ENCODE results near the gene HSF5.

HSF5 gene

GRCh38 chr17:58516644-58517377 is 28.6 kb upstream of the HSF5 start:
- Histone ChIP-seq H4K91ac (ENCODE audit: low read length) (peak overlapping the region; percentile 30), H3K4ac (ENCODE audit: low read depth in 1 of 2, low read length in 2 of 2) (peak overlapping the region; percentile 22 to 55), H2BK12ac (ENCODE audit: low read length in 2 of 2) (peak overlapping the region; percentile 18 to 51), H3K27ac (ENCODE audit: low read length, poor library complexity, severe bottlenecking) (peak overlapping the region; percentile 63), H3K14ac (ENCODE audit: low read length in 2 of 2) (peak overlapping the region in 1 of 2 experiments; percentile 9), H4K8ac (ENCODE audit: low read length) (peak overlapping the region; percentile 5), H3K4me1 (ENCODE audit: control insufficient read depth, insufficient read depth, low read depth, low read length) (peaks cover 20% of the 10 kb centered on the region), H2BK5ac (ENCODE audit: low read depth, low read length, poor library complexity, severe bottlenecking) (no peak overlapping the region), H2AFZ (ENCODE audit: low read depth, low read length) (no peak overlapping the region), H3K4me3 (ENCODE audit: insufficient read depth in 1 of 2, low read depth in 1 of 2, low read length in 2 of 2) (peak overlapping the region; percentile 61 to 93), H2BK120ac (ENCODE audit: low read depth, low read length) (peak overlapping the region; percentile 74), H3K9ac (ENCODE audit: low read length) (peak overlapping the region; percentile 84), H2BK15ac (ENCODE audit: low read depth, poor library complexity, severe bottlenecking) (peak overlapping the region; percentile 31), H3K9me3 (ENCODE audit: control insufficient read depth, low read length) (no peaks in the 10 kb centered on the region), H3K79me1 (replicated peaks; ENCODE audit: low read length, poor library complexity, severe bottlenecking) (peaks cover 16% of the 10 kb centered on the region), H3K27me3 (ENCODE audit: control insufficient read depth in 1 of 2, insufficient read depth in 1 of 2, low read length in 2 of 2) (peaks cover 0 to 3% of the 10 kb centered on the region in 2 experiments), H3K36me3 (ENCODE audit: control insufficient read depth in 1 of 2, insufficient read depth in 2 of 2, low read depth in 1 of 2, low read length in 2 of 2) (peaks cover 7 to 8% of the 10 kb centered on the region in 2 experiments), H3K18ac (ENCODE audit: low read depth in 1 of 2, low read length in 2 of 2) (peak overlapping the region in 1 of 2 experiments; percentile 69), H3K23ac (ENCODE audit: low read length in 2 of 2) (no peak overlapping the region), H3K4me2 (ENCODE audit: low read length, poor library complexity, severe bottlenecking) (peak overlapping the region; percentile 71), H2AK5ac (ENCODE audit: low read length, severe bottlenecking) (peak overlapping the region; percentile 14)
- WGBS: 90% methylated on average over 2 of the region's 2 CpGs
- no peak for DNase-seq

- Histone ChIP-seq H4K8ac (ENCODE audit: low read length) (no peak overlapping the region), H3K36me3 (ENCODE audit: control insufficient read depth in 1 of 2, insufficient read depth in 2 of 2, low read depth in 1 of 2, low read length in 2 of 2) (peaks cover 16 to 22% of the 10 kb centered on the region in 2 experiments), H3K18ac (ENCODE audit: low read depth in 1 of 2, low read length in 2 of 2) (no peak overlapping the region), H2BK12ac (ENCODE audit: low read length in 2 of 2) (no peak overlapping the region), H3K9ac (ENCODE audit: low read length) (peak overlapping the region; percentile 58), H3K9me3 (ENCODE audit: control insufficient read depth, low read length) (no peaks in the 10 kb centered on the region), H3K4me3 (ENCODE audit: insufficient read depth in 1 of 2, low read depth in 1 of 2, low read length in 2 of 2) (peak overlapping the region in 1 of 2 experiments; percentile 85), H2BK5ac (ENCODE audit: low read depth, low read length, poor library complexity, severe bottlenecking) (no peak overlapping the region), H3K14ac (ENCODE audit: low read length in 2 of 2) (no peak overlapping the region), H3K79me1 (replicated peaks; ENCODE audit: low read length, poor library complexity, severe bottlenecking) (peaks cover 24% of the 10 kb centered on the region), H3K4ac (ENCODE audit: low read depth in 1 of 2, low read length in 2 of 2) (no peak overlapping the region), H4K91ac (ENCODE audit: low read length) (no peak overlapping the region), H2BK15ac (ENCODE audit: low read depth, poor library complexity, severe bottlenecking) (no peak overlapping the region), H3K27ac (ENCODE audit: low read length, poor library complexity, severe bottlenecking) (no peak overlapping the region), H3K4me2 (ENCODE audit: low read length, poor library complexity, severe bottlenecking) (no peak overlapping the region), H3K23ac (ENCODE audit: low read length in 2 of 2) (no peak overlapping the region), H2AFZ (ENCODE audit: low read depth, low read length) (no peak overlapping the region), H3K4me1 (ENCODE audit: control insufficient read depth, insufficient read depth, low read depth, low read length) (peaks cover 20% of the 10 kb centered on the region), H3K27me3 (ENCODE audit: control insufficient read depth in 1 of 2, insufficient read depth in 1 of 2, low read length in 2 of 2) (no peaks in the 10 kb centered on the region), H2AK5ac (ENCODE audit: low read length, severe bottlenecking) (no peak overlapping the region), H2BK120ac (ENCODE audit: low read depth, low read length) (no peak overlapping the region)
- no peak for DNase-seq
- WGBS: 97% methylated on average over 2 of the region's 2 CpGs
Measured at GRCh38 chr17:58515286-58515685, 27.1 kb upstream of the HSF5 start.

- Histone ChIP-seq H3K4ac (ENCODE audit: low read depth in 1 of 2, low read length in 2 of 2) (no peak overlapping the region), H4K8ac (ENCODE audit: low read length) (peak overlapping the region; percentile 66), H3K4me1 (ENCODE audit: control insufficient read depth, insufficient read depth, low read depth, low read length) (peaks cover 20% of the 10 kb centered on the region), H3K27ac (ENCODE audit: low read length, poor library complexity, severe bottlenecking) (no peak overlapping the region), H3K9ac (ENCODE audit: low read length) (peak overlapping the region; percentile 58), H2BK5ac (ENCODE audit: low read depth, low read length, poor library complexity, severe bottlenecking) (no peak overlapping the region), H3K36me3 (ENCODE audit: control insufficient read depth in 1 of 2, insufficient read depth in 2 of 2, low read depth in 1 of 2, low read length in 2 of 2) (peaks cover 19 to 27% of the 10 kb centered on the region in 2 experiments), H2BK120ac (ENCODE audit: low read depth, low read length) (no peak overlapping the region), H3K27me3 (ENCODE audit: control insufficient read depth in 1 of 2, insufficient read depth in 1 of 2, low read length in 2 of 2) (no peaks in the 10 kb centered on the region), H3K4me2 (ENCODE audit: low read length, poor library complexity, severe bottlenecking) (peak overlapping the region; percentile 86), H3K79me1 (replicated peaks; ENCODE audit: low read length, poor library complexity, severe bottlenecking) (peaks cover 29% of the 10 kb centered on the region), H4K91ac (ENCODE audit: low read length) (no peak overlapping the region), H3K23ac (ENCODE audit: low read length in 2 of 2) (no peak overlapping the region), H2BK12ac (ENCODE audit: low read length in 2 of 2) (no peak overlapping the region), H2BK15ac (ENCODE audit: low read depth, poor library complexity, severe bottlenecking) (no peak overlapping the region), H3K18ac (ENCODE audit: low read depth in 1 of 2, low read length in 2 of 2) (peak overlapping the region in 1 of 2 experiments; percentile 46), H3K14ac (ENCODE audit: low read length in 2 of 2) (no peak overlapping the region), H2AK5ac (ENCODE audit: low read length, severe bottlenecking) (peak overlapping the region; percentile 36), H2AFZ (ENCODE audit: low read depth, low read length) (no peak overlapping the region), H3K4me3 (ENCODE audit: insufficient read depth in 1 of 2, low read depth in 1 of 2, low read length in 2 of 2) (peak overlapping the region; percentile 78 to 85), H3K9me3 (ENCODE audit: control insufficient read depth, low read length) (no peaks in the 10 kb centered on the region)
- WGBS: 18% methylated on average over 10 of the region's 11 CpGs
- DNase-seq: no peak
Measured at GRCh38 chr17:58514770-58515157, 26.6 kb upstream of the HSF5 start.

GRCh38 chr17:58513965-58514769 is 26.0 kb upstream of the HSF5 start, which contains the start of gene MTMR4:
Gene MTMR4, minus strand, starts transcription at chr17:58514638. Its CDS starts 231 bp downstream, at chr17:58514407.
- no peaks in the 10 kb centered on the region for H3K9me3 ChIP-seq (ENCODE audit: control insufficient read depth, low read length)
- peak within 1 kb of the TSS; percentile 9 for H4K91ac ChIP-seq (ENCODE audit: low read length)
- H3K4me3 ChIP-seq (ENCODE audit: insufficient read depth in 1 of 2, low read depth in 1 of 2, low read length in 2 of 2): peak within 1 kb of the TSS; percentile 78 to 85
- no peak within 1 kb of the TSS for H2BK5ac ChIP-seq (ENCODE audit: low read depth, low read length, poor library complexity, severe bottlenecking)
- peak within 1 kb of the TSS; percentile 46 to 50 for H3K4ac ChIP-seq (ENCODE audit: low read depth in 1 of 2, low read length in 2 of 2)
- peak within 1 kb of the TSS; percentile 40 to 93 for H3K18ac ChIP-seq (ENCODE audit: low read depth in 1 of 2, low read length in 2 of 2)
- no peaks in the 10 kb centered on the region for H3K27me3 ChIP-seq (ENCODE audit: control insufficient read depth in 1 of 2, insufficient read depth in 1 of 2, low read length in 2 of 2)
- peak within 1 kb of the TSS in 1 of 2 experiments; percentile 95 for H3K23ac ChIP-seq (ENCODE audit: low read length in 2 of 2)
- WGBS: 0% methylated on average over 28 of the region's 64 CpGs
- H2AFZ ChIP-seq (ENCODE audit: low read depth, low read length): peak within 1 kb of the TSS; percentile 73
- H3K27ac ChIP-seq (ENCODE audit: low read length, poor library complexity, severe bottlenecking): no peak within 1 kb of the TSS
- H3K36me3 ChIP-seq (ENCODE audit: control insufficient read depth in 1 of 2, insufficient read depth in 2 of 2, low read depth in 1 of 2, low read length in 2 of 2): peaks cover 23 to 33% of the 10 kb centered on the region in 2 experiments
- peak within 1 kb of the TSS; percentile 36 for H2AK5ac ChIP-seq (ENCODE audit: low read length, severe bottlenecking)
- H3K79me1 ChIP-seq (replicated peaks; ENCODE audit: low read length, poor library complexity, severe bottlenecking): peaks cover 32% of the 10 kb centered on the region
- H4K8ac ChIP-seq (ENCODE audit: low read length): peak within 1 kb of the TSS; percentile 66
- peak within 1 kb of the TSS in 1 of 2 experiments; percentile 95 for H3K14ac ChIP-seq (ENCODE audit: low read length in 2 of 2)
- peaks cover 20% of the 10 kb centered on the region for H3K4me1 ChIP-seq (ENCODE audit: control insufficient read depth, insufficient read depth, low read depth, low read length)
- peak within 1 kb of the TSS in 1 of 2 experiments; percentile 15 for H2BK12ac ChIP-seq (ENCODE audit: low read length in 2 of 2)
- H3K4me2 ChIP-seq (ENCODE audit: low read length, poor library complexity, severe bottlenecking): peak within 1 kb of the TSS; percentile 86
- peak within 1 kb of the TSS; percentile 85 for H3K9ac ChIP-seq (ENCODE audit: low read length)
- peak within 1 kb of the TSS; percentile 0 for H2BK15ac ChIP-seq (ENCODE audit: low read depth, poor library complexity, severe bottlenecking)
- H2BK120ac ChIP-seq (ENCODE audit: low read depth, low read length): peak within 1 kb of the TSS; percentile 82
- DNase-seq: peak; percentile 81
